Measurements from ENCODE around the gene PTPRN2. TPM values are rescaled to one million over a fixed set of nuclear protein-coding genes. Genes with fewer than 3 reads are reported as not detected.

The PTPRN2 gene
- total RNA-seq, 1 experiment from 2014 or later: 3.8 TPM

DNA sequence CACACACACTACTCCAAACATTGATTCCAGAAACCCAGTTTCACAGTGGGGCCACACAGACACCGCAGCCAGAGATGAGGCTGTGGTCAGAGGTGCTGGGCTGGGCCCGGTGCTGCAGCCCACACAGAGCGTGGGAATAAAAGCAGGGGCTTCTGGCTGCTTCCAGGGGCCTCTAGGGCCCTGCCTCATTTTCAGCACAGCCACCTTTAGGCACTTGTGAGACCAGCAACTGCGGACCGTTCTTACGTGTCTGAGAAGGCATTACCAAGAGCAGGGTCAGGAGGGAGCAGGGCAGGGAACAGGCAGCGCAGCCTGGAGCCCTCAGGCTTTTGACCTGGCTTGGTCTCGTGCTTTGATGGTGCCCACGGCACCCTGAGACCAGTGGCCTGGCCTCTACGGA is 980.4 kb downstream of the PTPRN2 start:
- Histone ChIP-seq H3K27me3 (no peaks in the 10 kb centered on the region), H3K4me3 (no peak overlapping the region), H3K36me3 (no peaks in the 10 kb centered on the region), H3K27ac (no peak overlapping the region), H3K9me3 (replicated peaks) (no peaks in the 10 kb centered on the region), H3K4me1 (no peaks in the 10 kb centered on the region)
- no peak for DNase-seq

DNA sequence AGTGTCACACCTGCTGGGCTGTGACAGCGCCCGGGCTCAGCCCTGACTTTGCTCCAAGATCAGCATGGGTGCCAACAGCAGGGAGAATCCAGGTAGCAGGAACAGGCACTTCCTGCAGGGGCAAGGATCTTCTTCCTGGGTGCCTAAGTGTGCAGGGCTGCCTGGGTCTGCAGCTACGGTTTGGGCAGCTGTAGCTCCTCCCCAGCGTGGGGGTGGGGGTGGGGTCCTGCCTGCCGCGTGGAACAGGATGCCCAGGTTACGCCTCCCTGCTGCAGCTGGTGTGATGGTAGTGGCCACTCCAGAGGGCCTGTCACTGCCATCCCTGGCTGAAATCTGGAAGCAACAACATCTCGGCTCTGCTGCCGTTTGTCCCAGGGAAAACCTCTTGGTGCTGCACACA is 981.5 kb downstream of the PTPRN2 start:
- H3K27me3 ChIP-seq: no peaks in the 10 kb centered on the region
- H3K4me1 ChIP-seq: no peaks in the 10 kb centered on the region
- no peak overlapping the region for H3K4me3 ChIP-seq
- H3K9me3 ChIP-seq (replicated peaks): no peaks in the 10 kb centered on the region
- DNase-seq: no peak
- H3K27ac ChIP-seq: no peak overlapping the region
- H3K36me3 ChIP-seq: no peaks in the 10 kb centered on the region

DNA sequence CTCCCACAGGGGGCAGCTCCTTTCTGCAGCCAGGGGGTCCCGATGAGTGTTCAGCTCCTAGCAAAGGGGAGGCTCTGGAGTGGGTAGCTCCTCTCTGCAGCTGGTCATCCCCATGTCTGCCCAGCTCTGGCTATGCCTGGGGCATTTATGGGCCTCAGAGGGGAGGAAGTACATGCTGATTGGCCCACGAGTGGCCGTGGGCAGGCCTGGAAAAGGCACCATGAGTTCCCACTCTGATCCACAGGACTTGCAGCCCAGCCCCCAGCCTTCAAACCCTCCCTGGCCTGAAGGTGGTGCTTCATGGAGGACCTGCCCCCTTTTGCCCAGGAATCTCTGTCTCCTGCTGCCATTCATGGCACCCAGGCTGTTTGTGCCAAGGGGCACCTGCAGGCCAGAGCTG is 982.0 kb downstream of the PTPRN2 start:
- DNase-seq: no peak
- Histone ChIP-seq H3K4me3 (no peak overlapping the region), H3K27me3 (no peaks in the 10 kb centered on the region), H3K36me3 (no peaks in the 10 kb centered on the region), H3K27ac (no peak overlapping the region), H3K9me3 (replicated peaks) (no peaks in the 10 kb centered on the region), H3K4me1 (no peaks in the 10 kb centered on the region)

DNA sequence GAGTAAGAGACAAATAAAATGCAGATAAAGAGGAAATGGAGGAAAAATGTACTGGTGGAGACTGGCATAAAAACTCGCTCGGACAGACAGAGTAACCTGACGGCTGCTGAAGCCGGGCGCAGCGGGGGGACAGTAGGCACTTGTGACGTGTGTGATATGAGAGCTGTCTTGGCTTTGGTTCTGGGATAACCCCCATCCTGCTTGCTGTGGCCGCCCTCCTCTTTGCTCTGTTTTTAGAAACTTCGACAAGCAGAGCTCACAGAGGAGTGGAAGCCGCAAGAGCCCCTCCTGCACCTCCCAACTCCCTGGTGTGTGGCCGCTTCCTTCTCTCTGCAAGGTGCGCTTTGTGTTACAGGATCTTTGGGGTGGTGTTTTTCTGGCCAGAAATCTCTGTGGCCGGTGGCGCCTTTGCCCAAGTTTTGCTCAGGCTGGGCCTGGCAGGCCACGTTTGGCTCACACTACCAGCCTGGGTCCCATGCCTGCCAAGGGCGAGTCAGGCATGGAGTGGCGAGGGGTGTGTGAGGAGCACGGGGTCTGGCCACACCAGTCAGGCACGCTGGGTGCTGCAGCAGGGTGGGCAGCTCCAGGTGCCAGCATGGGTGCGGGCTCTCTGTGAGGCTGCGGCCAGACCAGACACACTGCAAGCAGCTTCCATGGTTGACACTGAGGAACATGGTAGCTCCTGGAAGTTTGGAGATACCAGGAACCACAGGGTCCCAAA is 982.8 kb downstream of the PTPRN2 start:
- H3K27me3 ChIP-seq: no peaks in the 10 kb centered on the region
- H3K9me3 ChIP-seq (replicated peaks): no peaks in the 10 kb centered on the region
- no peak overlapping the region for H3K4me3 ChIP-seq
- H3K36me3 ChIP-seq: no peaks in the 10 kb centered on the region
- H3K4me1 ChIP-seq: no peaks in the 10 kb centered on the region
- no peak overlapping the region for H3K27ac ChIP-seq
- DNase-seq: no peak

DNA sequence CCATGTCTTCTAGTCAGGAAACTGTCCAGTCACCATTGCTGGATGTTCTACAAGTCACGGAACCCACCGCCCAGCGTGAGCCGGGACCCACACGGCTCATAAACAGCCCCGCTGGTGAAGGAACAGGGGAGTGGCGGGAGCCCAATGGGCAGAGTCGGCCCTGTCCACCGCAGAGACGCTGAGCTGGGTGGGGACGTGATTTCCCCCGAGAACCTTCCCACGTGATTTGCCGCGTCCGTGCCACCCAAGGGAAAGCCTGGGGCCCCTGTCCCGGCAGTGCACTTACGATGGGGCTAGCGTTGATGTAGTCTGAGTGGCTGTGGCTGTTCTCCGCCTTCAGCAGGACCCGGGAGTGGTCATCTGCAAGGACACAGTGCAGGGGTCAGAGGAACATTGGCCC is 983.9 kb downstream of the PTPRN2 start:
- DNase-seq: no peak
- no peaks in the 10 kb centered on the region for H3K27me3 ChIP-seq
- no peaks in the 10 kb centered on the region for H3K4me1 ChIP-seq
- no peak overlapping the region for H3K4me3 ChIP-seq
- H3K27ac ChIP-seq: no peak overlapping the region
- H3K36me3 ChIP-seq: no peaks in the 10 kb centered on the region
- no peaks in the 10 kb centered on the region for H3K9me3 ChIP-seq (replicated peaks)

DNA sequence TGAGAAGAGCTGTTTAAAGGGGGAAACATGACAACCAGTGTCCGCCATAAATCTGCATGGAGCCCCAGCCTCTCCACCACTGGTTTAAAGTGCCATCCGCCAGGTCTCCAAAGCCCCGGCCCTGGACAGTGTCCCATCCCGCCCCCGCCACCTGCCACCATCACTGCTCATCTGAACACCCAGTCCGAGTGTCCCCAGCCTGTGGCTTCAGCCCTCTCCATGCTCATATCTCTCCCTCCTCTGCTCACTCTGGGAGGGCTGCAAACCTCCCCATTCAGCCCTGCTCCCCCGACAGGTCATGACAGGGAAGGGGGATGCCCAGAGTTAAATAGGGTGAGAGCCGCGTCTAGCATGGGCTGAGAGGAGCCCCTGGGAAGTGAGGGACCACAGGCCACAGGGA is 984.6 kb downstream of the PTPRN2 start:
- H3K27me3 ChIP-seq: no peaks in the 10 kb centered on the region
- no peaks in the 10 kb centered on the region for H3K4me1 ChIP-seq
- H3K27ac ChIP-seq: no peak overlapping the region
- H3K36me3 ChIP-seq: peaks cover 1% of the 10 kb centered on the region; the same call in 1 of the 2 replicates
- no peaks in the 10 kb centered on the region for H3K9me3 ChIP-seq (replicated peaks)
- no peak for DNase-seq
- no peak overlapping the region for H3K4me3 ChIP-seq

DNA sequence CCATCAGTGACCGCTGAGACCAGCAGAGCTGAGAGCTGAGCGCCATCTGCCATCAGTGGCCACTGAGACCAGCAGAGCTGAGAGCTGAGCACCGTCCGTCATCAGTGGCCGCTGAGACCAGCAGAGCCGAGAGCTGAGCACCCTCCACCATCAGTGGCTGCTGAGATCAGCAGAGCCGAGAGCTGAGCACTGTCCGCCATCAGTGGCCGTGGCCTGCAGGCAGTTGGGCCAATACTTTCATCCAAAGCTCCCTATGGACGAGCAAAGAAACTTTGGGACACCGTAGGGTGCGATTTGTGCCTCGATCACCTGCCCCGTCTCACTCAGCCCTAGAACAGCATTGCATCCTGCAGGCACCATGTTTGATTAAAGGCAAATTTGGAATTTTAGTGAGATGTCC is 985.0 kb downstream of the PTPRN2 start:
- Histone ChIP-seq H3K4me3 (no peak overlapping the region), H3K36me3 (peaks cover 2% of the 10 kb centered on the region; the same call in 1 of the 2 replicates), H3K27ac (no peak overlapping the region), H3K27me3 (no peaks in the 10 kb centered on the region), H3K9me3 (replicated peaks) (no peaks in the 10 kb centered on the region), H3K4me1 (no peaks in the 10 kb centered on the region)
- no peak for DNase-seq

DNA sequence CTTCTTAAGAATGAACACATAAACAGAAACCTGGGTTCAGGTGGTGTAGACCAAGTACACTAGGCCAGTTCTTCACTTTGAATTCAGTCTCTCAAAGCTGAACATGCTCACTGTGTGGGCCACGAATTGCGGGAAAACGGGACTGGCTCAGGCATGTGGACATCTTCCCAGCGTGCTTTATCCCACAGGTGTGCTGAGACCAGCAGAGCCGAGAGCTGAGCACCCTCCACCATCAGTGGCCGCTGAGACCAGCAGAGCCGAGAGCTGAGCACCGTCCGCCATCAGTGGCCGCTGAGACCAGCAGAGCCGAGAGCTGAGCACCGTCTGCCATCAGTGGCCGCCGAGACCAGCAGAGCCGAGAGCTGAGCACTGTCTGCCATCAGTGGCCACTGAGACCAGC is 985.5 kb downstream of the PTPRN2 start:
- Histone ChIP-seq H3K4me3 (no peak overlapping the region), H3K27me3 (no peaks in the 10 kb centered on the region), H3K9me3 (replicated peaks) (no peaks in the 10 kb centered on the region), H3K27ac (no peak overlapping the region), H3K36me3 (peaks cover 2% of the 10 kb centered on the region; the same call in 1 of the 2 replicates), H3K4me1 (no peaks in the 10 kb centered on the region)
- DNase-seq: no peak

DNA sequence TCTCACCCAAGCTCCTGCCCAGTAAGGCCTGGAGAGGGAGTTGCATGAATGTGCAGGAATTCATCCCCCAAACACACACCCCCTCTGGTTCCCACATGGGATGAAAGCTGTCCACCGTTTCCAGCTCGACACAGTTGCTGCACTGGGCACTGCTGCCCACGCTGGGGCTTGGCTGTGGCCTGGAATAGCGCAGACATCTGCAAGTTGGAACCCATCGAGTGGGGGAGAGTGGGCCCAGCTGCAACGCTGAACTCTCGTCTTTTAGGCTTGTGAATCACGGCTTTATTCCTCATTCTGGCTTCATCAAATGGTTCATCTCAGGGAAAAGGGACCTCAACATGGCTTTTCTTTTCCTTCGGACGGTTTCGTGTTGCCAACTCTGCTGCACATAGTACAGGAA is 986.1 kb downstream of the PTPRN2 start:
- DNase-seq: no peak
- H3K27ac ChIP-seq: no peak overlapping the region
- H3K9me3 ChIP-seq (replicated peaks): no peaks in the 10 kb centered on the region
- no peak overlapping the region for H3K4me3 ChIP-seq
- H3K36me3 ChIP-seq: peaks cover 2% of the 10 kb centered on the region; the same call in 1 of the 2 replicates
- no peaks in the 10 kb centered on the region for H3K4me1 ChIP-seq
- no peaks in the 10 kb centered on the region for H3K27me3 ChIP-seq

DNA sequence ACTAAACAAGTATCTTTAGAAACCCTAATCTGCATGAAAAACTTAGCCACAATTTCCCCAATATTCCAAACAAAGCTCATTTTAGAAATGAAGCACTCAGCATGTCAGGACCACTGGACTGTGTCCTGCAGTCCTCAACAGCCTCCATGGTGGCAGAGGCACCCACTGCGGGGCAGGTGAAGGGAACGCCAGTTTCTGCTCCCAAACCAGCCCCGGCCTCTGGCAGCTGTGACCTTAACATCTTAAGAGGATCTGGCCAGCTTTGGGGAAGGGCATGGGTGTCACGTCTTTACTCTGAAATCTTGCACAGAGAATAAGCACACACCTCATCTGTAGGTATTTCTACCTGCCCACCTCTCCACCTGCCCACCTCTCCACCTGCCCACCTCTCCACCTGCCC is 988.1 kb downstream of the PTPRN2 start:
- H3K27ac ChIP-seq: no peak overlapping the region
- peaks cover 4% of the 10 kb centered on the region; the same call in 1 of the 2 replicates for H3K36me3 ChIP-seq
- DNase-seq: no peak
- H3K27me3 ChIP-seq: no peaks in the 10 kb centered on the region
- H3K4me3 ChIP-seq: no peak overlapping the region
- H3K9me3 ChIP-seq (replicated peaks): no peaks in the 10 kb centered on the region
- H3K4me1 ChIP-seq: no peaks in the 10 kb centered on the region

DNA sequence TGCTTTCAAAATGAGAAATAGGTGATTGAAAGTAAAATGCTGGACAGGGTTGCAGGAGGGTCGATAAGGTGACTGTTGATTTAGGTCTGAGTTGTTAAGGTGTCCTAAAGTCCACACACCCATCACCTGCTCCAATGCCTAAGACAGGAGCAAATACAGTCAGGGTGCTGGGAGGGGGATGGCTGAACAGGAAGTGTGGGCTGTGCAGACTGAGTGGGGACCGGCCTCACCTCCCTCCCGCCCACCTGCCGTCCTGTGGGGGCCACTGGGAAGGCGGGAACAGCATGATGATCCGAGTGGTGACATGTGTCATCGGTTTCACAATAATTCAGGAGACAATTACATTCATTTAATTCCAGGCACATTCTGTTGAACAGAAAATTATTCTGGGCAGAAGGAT is 990.1 kb downstream of the PTPRN2 start:
- DNase-seq: no peak
- Histone ChIP-seq H3K27ac (no peak overlapping the region), H3K36me3 (peaks cover 7% of the 10 kb centered on the region; the same call in 1 of the 2 replicates), H3K4me3 (no peak overlapping the region), H3K9me3 (replicated peaks) (no peaks in the 10 kb centered on the region), H3K27me3 (no peaks in the 10 kb centered on the region), H3K4me1 (no peaks in the 10 kb centered on the region)

DNA sequence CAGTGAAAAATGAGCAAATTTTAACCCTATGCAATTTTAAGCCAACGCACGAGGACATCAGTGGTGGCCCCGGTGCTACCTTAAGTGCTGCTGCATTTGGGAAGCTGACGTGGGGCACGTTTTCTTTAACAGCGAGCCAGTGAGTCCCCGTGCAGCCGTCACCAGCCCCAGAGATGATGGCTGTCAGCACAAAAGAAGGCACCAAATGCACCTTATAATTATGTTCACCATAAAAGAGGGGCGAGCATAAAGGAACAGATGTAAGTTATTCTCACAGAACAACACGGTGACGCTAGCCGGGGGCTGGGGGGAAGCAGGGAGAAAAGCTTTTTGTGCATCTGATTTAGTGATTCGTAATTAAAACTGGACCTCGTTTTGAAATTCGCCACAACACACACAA is 990.7 kb downstream of the PTPRN2 start:
- H3K36me3 ChIP-seq: peaks cover 9% of the 10 kb centered on the region; the same call in 1 of the 2 replicates
- no peak overlapping the region for H3K4me3 ChIP-seq
- H3K27me3 ChIP-seq: no peaks in the 10 kb centered on the region
- no peak for DNase-seq
- H3K9me3 ChIP-seq (replicated peaks): no peaks in the 10 kb centered on the region
- H3K4me1 ChIP-seq: no peaks in the 10 kb centered on the region
- no peak overlapping the region for H3K27ac ChIP-seq

DNA sequence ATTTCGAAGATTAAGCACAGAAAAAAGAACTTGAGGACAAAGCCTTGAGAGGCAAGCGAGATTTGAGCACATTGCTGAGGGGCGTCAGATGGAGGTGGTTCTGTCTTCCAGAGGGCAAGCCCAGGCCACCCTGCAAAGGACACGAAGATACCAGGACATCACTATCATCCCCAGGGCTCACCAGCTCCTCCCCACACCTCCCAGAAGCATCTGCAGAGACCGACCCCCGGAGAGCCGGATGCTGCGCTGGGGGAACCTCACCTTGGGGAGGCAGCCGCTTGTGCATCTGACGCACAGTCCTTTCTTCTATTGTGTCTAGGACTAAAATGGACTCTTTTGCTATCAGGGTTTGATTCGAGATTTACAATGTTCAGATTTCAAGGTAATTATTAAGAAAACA is 991.2 kb downstream of the PTPRN2 start:
- Histone ChIP-seq H3K27ac (no peak overlapping the region), H3K4me3 (no peak overlapping the region), H3K9me3 (replicated peaks) (no peaks in the 10 kb centered on the region), H3K27me3 (no peaks in the 10 kb centered on the region), H3K36me3 (peaks cover 9% of the 10 kb centered on the region; the same call in 1 of the 2 replicates), H3K4me1 (no peaks in the 10 kb centered on the region)
- DNase-seq: no peak

DNA sequence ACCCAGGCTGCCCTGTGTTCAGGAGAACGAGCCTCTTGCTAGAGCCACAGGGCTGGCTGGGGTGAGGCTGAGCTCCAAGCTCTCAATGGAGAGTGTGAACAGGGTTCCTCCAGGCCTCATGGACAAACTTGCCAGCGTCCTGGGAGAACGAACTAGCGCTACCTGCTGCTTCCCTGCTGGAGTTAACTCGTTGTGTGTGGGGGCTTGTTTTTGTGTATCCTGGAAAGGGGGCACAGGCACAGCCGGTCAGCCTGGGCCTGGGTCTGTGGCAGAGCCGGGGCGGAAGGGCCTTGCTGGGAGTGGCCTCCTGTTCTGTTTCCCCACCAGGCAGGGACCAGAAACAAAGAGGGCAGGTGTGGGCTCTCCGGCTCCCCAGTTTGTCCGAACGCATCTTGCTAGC is 991.6 kb downstream of the PTPRN2 start:
- no peaks in the 10 kb centered on the region for H3K4me1 ChIP-seq
- no peaks in the 10 kb centered on the region for H3K9me3 ChIP-seq (replicated peaks)
- H3K27ac ChIP-seq: no peak overlapping the region
- no peak overlapping the region for H3K4me3 ChIP-seq
- no peaks in the 10 kb centered on the region for H3K27me3 ChIP-seq
- peaks cover 9% of the 10 kb centered on the region; the same call in 1 of the 2 replicates for H3K36me3 ChIP-seq
- no peak for DNase-seq

DNA sequence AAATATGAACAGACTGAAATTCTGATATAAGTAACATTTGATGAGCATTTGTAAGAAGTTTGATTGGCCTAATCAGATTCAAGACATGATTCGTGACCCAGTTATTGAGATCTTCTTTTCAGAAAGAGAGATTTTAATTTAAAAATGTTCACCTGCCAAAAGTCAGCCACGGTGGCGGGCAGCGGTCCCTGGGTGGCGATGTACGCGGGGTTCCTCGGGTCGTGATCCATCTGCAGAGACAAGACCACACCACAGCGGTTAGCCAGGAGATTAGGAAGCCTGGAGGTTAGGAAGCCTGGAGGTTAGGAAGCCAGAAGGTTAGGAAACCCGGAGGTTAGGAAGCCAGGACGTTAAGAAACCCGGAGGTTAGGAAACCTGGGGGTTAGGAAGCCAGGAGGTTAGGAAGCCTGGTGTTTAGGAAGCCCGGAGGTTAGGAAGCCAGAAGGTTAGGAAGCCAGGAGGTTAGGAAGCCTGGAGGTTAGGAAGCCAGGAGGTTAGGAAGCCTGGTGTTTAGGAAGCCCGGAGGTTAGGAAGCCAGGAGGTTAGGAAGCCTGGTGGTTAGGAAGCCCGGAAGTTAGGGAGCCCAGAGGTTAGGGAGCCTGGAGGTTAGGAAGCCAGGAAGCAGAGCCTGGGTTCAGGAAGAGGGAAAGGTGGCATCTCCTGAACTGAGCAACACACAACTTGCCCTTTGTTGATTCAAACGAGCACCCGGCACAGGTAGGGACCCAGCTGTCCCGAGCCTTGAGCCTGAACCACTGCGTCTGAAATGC is 992.4 kb downstream of the PTPRN2 start:
- Histone ChIP-seq H3K36me3 (peaks cover 9% of the 10 kb centered on the region; the same call in 1 of the 2 replicates), H3K27me3 (no peaks in the 10 kb centered on the region), H3K4me1 (no peaks in the 10 kb centered on the region), H3K4me3 (no peak overlapping the region), H3K9me3 (replicated peaks) (no peaks in the 10 kb centered on the region), H3K27ac (no peak overlapping the region)
- no peak for DNase-seq
